NCI-H2227 (cell line): Measurements from ENCODE around the gene ZNF45.
"Not testable (repeated sequence)": the region's sequence is repeated elsewhere in the genome, so short reads cannot be mapped to it uniquely, and the experiment has no call there.

Source experiments
- DNase-seq: peaks from one replicate; lab custom pipeline; 2025; ENCODE audit not compliant: unreplicated experiment; lab: John Stamatoyannopoulos, UW

ZNF45 gene

DNA sequence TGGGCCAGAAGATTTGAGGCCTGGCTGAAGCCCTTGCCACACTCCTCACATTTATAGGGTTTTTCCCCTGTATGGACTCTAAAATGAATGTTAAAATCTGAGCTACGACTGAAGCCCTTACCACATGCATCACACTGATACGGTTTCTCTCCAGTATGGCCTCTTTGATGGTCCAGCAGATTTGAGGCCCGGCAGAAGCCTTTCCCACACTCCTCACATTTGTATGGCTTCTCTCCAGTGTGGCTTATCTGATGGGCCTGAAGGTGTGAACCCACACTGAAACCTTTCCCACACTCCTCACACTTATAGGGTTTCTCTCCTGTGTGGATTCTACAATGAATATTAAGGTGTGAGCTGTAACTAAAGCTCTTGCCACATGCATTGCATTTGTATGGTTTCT is 21.0 kb downstream of the ZNF45 start:
- DNase-seq = no peak

DNA sequence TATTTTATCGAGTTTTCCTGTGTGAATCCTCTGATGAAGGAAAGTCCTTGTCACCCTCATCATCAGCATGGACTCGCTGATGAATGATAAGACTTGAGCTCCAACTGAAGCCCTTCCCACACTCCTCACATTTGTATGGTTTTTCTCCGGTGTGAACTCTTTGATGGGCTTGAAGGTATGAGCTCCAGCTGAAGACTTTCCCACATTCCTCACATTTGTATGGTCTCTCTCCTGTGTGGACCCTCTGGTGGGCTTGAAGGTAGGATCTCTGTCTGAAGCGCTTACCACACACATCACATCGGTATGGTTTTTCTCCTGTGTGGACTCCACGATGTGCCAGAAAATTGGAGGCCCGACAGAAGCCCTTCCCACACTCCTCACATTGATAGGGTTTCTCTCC is 21.7 kb downstream of the ZNF45 start:
- DNase-seq = no peak

DNA sequence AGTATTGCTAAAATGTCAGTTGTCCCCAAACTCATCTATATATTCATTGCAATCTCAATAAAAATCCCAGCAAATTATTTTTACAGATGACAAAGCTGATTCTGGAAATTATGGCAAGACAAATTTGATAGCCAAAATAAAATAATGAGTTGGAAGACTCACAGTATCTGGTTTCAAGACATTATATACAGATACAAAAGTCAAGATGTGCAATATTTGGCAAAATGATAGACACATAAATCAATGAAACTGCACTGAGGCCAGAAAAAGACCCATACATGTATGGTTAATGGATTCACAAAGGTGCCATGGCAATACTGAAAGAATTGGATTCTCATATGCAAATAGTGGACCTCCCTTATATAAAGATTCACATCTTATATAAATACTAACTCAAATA is 24.2 kb downstream of the ZNF45 start:
- DNase-seq = no peak

DNA sequence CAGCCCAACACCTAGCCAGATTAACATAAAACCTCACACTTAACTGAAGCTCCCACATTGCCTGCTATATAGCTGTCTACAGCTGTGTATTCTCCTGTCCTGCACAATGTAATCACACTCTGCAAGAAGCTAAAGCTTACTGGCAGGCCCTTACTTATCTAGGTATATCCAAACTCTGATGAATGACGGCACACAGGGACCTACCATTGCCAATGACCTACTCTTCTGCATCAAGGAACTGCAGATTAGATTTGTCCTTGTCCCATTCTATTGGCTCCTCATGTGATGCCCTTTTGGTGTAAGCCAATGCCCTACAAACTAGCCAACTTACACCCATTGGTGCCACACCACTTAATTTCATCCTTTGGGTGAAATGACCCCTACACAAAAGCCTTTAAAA is 26.4 kb downstream of the ZNF45 start:
- no peak for DNase-seq

DNA sequence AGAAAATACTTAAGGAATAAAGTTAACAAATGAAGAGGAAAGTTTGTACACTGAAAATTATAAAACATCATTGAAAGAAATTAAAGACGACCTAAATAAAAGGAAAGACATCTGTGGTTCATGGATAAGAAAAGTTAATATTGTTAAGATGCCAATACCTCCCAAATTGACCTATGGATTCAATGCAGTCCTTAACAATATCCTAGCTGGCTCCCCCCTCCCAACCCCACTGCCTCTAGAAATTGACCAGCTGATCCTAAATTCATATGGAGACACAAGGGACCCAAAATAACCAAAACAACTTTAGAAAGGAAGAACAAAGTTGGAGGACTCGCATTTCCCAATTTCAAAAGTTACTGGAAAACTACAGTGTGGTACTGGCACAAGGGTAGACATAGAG is 28.3 kb downstream of the ZNF45 start:
- DNase-seq = no peak

DNA sequence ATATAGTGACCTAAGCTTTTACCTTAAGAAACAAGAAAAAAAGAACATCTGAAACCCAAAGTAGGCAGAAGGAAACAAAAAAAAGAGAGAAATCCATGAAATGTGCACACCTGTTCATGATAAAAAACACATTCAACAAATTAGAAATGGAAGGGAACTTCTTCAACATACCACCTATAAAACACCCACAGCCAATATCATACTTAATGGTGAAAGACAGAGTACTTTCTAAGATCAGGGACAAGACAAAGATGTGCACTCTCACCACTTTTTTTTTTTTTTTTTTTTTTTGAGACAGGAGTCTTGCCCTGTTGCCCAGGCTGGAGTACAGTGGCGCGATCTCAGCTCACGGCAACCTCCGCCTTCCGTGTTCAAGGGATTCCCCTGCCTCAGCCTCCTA is 29.2 kb downstream of the ZNF45 start:
- DNase-seq = no peak

DNA sequence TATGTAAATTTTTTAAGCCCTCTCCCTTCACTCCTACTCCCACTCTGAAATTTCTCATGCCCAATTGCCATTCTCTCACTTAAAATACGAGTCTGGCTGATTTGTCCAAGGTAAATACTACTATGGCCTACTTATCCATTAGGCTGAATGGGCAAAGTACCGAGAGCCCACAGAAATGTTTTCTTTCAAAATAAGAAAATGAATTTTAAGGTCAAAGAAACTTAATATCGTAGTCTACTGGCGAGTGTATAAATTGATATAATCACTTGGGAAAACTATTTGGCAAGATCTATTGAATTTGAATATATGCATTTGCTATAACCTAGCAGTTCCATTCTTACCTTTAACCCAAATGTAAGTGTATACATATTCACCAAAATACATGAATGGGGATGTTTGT is 32.7 kb downstream of the ZNF45 start:
- no peak for DNase-seq

DNA sequence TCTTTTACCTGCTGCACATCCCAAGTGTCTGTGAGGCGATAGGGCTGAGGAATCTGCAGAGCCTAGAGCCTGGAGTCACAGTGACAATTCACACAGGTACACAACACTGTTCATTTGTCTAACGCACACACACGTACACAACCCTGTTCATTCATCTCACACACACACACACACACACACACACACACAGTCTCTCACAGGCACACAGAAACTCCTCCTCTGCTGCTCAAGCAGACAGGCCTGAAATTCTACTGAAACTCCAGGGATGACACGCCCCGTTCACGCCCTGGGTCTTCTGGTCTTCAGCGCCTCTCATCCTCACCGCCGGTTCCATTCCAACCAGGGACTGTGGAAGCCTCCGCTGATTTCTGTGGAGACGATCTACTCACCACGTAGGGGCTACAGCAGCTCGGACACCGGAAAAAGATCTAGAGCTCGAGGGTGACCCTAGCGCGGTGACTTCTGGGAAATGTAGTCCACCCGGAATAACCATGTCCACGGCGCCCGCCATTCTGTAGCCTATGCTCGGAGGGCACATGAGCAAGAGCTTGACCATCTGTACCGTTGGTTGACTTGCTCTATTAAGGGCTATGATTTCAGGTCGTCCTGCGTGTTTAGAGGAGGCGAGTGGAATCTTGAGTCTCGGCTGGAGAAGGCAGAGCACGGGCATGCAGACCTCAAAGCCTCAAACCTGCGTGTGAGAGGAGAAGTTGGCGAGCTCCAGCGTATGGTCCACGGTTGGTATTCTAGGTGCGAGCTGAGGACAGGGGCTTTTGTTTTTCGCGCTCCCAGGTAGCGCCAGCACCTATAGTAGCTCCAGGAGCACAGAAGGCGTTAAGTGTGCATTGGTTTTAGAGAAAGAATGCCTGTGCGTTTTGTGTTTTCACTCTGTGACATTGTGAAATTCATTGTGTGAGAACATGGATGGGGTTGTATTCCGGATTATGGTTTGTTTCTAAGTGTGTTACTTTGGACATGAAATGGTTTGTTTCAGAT is 33.4 kb downstream of the ZNF45 start:
- peak; percentile 79 for DNase-seq

DNA sequence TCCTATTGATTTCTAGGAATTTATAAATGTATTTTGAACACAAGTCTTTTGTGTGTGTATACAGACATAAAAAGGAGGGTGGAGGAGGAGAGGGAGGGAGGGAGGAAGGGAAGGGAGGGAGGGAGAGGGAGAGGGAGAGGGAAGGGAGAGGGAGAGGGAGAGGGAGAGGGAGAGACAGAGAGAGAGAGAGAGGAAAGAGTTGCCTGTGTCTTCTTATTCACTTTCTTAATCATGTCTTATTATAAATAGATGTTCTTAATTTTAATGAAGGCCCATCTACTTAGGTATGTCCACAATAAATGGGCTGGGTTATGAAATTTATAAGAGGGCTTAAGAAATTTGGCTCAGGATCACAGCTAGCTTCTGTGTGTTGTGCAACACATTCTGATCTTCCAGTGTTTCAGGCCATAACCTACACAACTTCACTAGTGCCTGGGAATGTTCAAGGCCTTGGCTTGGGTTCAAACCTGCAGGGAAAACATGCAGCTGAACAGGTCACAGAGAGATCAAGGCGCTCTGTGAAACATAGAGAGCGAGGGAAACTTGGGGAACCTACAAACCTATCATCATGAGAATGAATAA is 39.3 kb downstream of the ZNF45 start:
- DNase-seq = no peak

DNA sequence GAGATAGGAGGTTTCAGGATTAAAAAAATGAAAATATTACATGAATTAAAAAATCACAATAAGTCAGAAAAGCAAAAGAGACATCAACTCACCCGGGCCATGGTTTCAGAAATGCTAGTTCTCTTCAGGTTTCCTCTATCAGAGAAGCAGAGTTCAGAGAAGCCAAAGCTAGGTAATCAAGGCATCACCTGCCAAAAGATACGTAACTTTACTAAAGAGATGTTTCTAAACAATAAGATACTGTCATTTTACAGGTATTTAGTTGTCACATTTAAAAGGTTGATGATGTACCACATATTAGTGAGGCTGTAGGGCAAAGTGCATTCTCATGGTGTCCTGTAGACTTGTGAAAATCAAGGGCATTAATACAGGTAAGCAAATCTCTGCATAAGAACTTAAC is 51.2 kb downstream of the ZNF45 start, which contains the start of gene ZNF404:
ZNF404 (minus strand) TSS at position 101 of the 400 bp plus-strand sequence.
- no peak for DNase-seq

DNA sequence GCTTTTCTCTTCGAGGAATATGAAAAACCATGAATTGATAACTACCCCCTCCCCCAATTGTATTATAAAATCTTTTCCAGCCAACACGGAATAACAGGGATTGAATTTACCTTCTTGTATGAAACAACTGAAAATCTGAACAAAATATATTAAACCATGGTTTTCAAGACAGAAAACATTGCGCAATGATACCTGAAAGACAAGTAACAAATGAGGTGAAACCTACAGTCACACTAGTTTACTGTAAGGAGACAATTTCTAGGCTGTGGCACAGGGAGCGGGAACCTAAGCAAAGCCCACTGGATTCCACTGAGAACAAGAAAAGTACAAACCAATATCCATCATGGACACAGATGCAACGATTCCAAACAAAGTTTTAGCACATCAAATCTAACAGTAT is 54.6 kb downstream of the ZNF45 start:
- DNase-seq = no peak

DNA sequence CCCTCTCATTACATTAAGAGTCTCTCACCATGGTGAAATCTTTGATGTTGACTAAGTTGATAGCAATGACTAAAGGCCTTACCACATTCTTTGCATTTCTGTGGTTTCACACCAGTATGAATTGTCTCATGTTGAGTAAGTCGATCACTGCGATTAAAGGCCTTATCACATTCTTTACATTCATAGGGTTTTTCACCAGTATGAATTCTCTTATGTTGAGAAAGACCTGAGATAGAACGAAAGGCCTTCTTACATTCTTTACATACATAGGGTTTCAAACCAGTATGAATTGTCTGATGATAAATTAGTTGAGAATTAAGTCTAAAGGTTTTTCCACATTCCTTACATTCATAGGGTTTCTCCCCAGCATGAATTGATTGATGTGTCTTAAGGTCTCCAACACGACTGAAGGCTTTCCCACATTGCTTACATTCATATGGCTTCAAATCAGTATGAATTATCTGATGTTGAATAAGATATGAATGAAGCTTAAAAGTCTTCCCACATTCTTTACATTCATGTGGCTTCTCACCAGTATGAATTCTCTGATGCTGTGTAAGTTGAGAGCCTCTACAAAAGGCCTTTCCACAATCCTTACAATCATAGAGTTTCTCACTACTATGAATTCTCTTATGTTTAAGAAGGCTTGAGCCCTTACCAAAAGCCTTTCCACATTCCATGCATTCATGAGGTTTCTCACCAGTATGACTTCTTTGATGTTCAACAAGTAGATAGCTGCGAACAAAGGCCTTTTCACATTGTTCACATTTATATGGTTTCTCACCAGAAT is 62.3 kb downstream of the ZNF45 start:
- DNase-seq = no peak

DNA sequence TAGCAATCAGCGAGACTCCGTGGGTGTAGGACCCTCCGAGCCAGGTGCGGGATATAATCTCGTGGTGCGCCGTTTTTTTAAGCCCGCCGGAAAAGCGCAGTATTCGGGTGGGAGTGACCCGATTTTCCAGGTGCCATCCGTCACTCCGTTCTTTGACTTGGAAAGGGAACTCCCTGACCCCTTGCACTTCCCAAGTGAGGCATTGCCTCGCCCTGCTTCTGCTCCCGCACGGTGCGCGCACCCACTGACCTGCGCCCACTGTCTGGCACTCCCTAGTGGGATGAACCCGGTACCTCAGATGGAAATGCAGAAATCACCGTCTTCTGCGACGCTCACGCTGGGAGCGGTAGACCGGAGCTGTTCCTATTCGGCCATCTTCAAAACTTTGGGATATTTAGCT is 68.2 kb downstream of the ZNF45 start:
- DNase-seq = not testable (repeated sequence)
